Stimulated activated CD4-positive, alpha-beta T cell treated with anti-CD3 and anti-CD28 coated beads, Interleukin-15, amount 100 ng/mL, for 1 hour (primary cell): ENCODE results near the gene RTKN.
"Not testable (repeated sequence)": the region's sequence is repeated elsewhere in the genome, so short reads cannot be mapped to it uniquely, and the experiment has no call there.

Experiments used
- DNase-seq, 2 donors: peaks; one replicate each; pipeline ENCODE4 v3.0.0-alpha.2; 2020; ENCODE audit warnings: low read depth in 1 of 2, low spot score in 1 of 2

RTKN gene

DNA sequence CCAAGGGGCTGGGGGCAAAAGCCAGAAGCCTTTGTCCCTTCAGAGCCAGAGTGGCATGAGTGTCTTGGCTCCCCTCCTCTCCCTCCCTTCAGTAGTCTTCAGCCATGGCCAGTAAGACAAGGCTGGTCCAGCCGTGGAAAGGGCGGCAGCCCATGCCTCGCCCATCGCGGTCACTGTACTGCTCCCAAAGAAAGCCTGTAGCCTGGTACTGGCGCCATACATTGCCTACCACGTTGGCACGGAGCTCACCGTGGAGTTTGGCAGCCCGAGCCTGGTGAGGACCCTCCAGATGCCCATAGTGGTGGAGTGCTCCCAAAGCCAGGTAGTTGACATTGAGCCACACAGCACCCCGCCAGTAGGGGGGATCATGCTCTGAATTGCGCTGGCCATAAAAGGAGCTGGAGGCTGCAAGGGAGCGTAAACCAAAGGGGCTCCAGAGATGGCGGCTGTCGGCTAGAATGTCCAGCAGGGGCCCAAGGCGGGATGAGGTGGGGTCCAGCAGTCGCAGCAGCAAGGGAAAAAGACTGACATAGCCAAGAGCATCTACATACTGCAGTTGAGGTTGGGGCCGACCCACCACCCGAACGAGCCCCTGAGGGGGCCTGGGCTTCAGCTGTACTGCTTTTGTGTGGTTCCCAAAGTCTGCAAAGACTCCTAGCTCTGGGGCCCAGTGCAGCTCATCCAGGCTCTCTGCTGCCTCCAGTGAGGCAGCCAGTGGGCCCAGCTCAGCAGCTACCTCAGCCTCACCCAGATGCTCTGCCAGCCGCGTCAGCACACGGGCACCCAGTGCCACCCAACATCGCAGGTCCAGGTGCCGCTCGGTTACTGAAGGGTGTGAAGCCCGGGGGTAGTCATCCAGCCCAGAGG lies 19.7 kb upstream of the RTKN start:
- no peak for DNase-seq

DNA sequence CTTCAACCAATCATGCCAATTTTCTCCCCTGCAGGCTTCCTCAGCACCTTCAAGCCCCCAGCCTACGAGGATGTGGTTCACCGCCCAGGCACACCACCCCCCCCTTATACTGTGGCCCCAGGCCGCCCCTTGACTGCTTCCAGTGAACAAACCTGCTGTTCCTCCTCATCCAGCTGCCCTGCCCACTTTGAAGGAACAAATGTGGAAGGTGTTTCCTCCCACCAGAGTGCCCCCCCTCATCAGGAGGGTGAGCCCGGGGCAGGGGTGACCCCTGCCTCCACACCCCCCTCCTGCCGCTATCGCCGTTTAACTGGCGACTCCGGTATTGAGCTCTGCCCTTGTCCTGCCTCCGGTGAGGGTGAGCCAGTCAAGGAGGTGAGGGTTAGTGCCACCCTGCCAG lies 18.4 kb upstream of the RTKN start:
- DNase-seq, result not testable (repeated sequence)

DNA sequence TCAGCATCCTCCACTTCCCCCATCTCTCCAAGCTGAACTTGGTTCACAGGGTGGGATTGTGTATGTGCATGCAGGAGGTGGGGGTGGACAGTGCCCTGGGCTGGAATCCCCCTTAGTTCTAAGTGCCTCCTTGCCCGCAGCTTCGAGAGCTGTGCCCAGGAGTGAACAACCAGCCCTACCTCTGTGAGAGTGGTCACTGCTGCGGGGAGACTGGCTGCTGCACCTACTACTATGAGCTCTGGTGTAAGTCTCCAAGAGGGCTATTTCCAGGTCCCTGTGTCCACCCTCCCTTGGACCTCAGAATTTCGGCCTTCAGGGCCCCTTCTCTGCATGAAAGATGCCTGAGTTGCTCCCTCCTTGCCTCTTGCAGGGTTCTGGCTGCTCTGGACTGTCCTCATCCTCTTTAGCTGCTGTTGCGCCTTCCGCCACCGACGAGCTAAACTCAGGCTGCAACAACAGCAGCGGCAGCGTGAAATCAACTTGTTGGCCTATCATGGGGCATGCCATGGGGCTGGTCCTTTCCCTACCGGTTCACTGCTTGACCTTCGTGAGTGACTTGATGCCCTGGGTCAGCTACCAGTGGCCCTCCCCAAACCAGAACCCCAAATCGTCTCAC lies 17.9 kb upstream of the RTKN start:
- not testable (repeated sequence) for DNase-seq

DNA sequence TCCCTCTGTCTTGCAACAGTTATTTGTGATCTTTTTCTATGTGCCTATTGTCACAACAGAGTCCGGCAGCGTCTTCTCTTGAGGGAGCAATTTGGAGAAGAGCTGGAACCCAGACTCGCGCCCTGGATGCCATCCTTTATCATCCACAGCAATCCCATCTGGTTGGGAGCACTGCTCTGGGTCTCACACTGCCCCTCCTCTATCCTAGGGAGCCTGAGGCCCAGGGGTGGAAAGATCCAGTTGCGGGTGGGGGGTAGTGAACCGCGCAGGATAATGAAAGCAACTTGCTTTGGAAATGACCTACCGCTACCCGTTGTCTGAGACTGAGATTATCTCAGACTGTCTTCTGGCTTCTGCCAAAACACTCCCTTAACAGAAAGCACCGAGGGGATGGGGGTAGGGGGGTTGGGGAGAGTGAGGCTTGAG lies 17.2 kb upstream of the RTKN start:
- DNase-seq, result no peak

DNA sequence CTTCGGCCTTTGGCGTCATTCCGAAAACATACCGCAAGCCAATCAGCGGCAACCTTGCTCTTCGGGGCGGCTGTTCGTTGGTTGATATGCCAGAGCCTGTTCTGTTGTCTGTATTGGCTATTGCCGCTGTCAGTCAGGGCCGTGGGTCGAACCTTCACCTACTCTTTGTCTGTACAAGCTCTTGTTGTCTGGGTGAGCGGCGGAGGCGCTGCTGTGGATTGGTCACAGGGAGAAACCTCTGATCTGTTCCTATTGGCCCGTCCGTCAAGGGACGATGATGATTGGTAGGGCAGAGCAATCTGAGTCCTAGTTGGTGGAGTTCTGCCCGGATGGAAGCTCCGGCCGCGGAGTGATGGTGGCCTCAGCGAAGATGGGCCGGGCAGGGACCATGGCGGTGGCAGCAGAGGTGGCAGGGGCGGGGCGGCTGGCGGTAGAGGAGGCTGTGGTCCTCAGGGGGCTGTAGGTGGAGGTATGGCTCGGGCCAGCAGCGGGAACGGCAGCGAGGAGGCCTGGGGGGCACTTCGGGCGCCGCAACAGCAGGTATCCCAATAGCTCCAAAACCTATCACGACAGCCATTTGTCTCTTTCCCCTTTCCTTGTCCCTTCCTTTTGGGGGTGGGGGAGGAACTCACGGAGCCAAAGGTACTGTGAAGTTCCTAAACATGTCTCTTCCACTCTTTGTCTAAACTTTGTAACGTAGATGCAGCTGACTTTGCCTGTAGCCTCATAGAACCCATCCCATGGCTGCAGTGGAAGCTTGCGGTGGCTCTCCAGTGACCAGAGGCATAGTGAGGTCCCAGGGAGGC lies 16.6 kb upstream of the RTKN start, which contains the start of gene WBP1:
WBP1 (plus strand) TSS at position 307 of the 806 bp plus-strand sequence; CDS start at position 472, 165 bp downstream.
- DNase-seq, result peak; percentile 92 to 97

DNA sequence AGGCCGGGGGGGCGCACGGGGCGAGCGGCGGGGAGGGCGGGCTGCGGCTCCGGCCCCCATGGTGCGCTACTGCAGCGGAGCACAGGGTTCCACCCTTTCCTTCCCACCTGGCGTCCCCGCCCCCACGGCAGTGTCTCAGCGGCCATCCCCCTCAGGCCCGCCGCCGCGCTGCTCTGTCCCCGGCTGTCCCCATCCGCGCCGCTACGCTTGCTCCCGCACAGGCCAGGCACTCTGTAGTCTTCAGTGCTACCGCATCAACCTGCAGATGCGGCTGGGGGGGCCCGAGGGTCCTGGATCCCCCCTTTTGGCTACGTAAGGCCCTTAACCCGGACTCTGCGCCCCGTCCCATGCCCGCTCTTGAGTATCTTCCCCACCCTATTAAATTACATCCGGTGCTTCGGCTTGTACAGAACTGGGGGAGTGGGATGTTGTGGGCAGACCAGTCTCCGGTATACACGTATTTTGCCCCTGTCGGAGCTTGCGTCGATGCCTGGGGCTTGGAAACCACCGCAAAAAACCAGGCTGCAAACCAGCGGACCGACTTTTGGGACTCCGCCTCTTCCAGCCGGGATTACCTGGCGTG lies 15.9 kb upstream of the RTKN start:
- DNase-seq, result peak; percentile 64 to 76

DNA sequence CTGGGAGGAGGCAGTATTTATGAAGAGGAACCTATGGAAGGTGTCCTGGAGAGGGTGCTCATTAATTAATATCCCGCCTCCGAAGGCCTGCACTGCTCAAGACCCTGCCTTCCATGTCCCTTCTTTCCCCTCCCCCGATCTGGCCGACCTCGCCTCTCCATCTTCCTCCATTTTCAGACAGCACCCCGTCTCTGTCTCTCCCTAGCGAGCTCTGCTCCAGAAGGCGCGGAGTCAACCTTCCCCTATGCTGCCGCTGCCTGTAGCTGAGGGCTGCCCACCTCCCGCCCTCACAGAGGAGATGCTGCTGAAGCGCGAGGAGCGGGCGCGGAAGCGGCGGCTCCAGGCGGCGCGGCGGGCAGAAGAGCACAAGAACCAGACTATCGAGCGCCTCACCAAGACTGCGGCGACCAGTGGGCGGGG lies 15.4 kb upstream of the RTKN start:
- no peak for DNase-seq

DNA sequence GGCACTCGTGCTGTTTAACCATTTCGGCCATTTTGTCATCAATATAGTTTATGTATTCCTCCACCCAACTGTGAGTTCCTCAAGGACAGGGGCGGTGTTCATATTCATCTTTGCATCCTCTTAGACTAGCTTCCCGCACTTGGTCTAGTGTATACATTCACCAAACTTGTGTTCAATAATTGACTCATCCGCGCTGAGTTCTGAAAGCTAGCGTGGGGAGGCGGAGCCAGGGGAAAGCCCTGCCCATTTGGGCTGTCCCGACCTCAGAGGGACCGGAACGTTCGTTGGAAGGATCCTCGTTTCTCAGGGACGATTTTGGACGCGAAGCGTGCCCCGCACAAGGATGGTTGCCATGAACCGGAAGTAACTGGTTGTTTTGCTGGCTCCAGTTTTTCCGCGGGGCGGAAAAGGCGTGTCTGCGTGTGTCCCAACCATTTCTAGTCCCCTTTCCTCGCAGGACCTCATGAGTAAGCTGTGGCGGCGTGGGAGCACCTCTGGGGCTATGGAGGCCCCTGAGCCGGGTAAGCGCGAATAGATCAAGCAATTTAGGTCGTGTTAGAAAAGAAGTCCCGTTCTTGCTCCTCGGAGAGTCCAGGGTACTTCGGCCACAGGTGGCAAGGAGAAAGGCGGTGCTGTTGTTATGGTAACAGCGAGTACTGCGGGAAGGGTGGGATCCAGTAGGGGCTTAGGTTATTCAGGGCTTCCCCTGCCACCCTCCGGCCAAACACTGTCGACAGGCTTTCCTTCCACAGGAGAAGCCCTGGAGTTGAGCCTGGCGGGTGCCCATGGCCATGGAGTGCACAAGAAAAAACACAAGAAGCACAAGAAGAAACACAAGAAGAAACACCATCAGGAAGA lies 13.1 kb upstream of the RTKN start, which contains the start of gene INO80B:
INO80B (plus strand) TSS at position 434 of the 858 bp plus-strand sequence; CDS start at position 464, 30 bp downstream.
- DNase-seq, result peak; percentile 91 to 96

DNA sequence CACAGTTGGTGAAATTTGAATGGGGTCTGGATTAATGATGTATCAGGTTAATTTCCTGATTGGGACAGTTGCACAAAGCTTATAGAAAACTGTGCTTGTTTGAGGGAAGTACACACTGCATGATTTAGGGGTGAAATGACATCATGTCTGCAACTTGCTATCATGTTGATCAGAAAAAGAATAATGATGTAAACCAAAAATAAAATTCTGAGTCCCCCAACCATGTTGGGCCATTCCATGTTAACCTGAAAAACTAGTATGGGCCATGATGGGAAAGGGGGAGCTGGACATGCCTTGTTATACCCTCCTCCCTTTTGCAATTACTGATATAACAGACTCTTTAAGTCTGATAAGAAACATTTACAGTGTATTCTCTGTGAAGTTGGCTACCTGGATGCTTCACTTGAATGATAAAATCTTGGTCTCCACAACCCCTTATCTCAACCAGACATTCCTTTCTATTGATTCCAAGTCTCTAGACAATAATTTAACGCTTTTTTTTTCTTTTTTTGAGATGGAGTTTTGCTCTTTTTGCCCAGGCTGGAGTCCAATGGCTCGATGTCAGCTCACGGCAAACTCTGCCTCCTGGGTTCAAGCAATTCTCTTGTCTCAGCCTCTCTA lies 8.9 kb upstream of the RTKN start:
- DNase-seq, result no peak

DNA sequence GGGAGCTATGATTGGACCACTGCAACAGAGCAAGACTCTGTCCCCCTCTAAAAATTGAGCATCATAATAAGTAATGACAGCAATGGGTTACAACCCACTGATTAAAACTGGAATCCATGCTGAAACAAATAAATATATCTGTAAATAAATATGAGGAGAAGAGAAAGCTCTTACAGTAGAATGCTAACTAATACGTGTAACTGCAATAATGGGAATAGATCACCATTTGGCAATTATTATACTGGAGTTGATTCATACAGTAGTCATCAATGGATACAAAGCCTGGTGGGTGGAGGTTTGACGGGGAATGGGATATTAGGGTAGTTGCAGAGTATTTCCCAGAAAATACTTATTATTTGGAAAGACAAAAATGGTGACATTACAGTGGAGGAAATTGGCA lies 7.0 kb upstream of the RTKN start:
- no peak for DNase-seq

DNA sequence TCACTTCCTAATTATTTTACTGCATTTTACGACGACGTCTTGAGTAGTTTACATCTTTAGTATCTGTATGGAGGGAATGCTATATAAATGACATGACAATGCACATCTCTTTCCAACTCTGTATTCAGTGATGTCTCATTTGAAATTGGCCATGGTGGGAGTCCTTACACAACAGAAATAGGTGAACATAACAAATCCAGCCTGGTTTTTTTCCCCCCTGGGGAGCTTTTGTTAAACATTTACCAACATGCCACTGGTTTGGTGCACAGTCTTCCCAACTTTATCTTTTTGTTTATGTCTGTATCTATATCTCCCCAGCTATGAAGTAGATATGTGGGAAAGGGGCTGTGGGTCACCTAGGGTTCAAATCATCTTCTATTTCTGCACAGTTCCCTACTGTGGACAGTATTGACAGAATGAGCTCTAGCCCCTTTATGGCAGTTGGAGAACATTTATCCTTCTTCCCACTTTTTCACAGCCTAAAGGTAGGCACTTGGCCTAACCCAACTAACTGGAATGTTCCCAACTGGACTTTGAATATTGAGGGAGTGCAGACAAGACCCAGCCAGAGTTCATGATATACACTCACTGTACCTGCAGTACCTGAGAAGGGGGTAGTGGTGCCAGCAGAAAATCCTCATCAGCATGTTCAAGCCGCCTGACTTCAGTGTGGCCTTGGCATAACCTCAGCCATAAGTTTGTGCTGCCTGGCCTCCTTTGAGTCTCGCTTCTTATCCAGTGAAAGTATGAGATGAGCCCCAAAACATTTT lies 5.7 kb upstream of the RTKN start:
- DNase-seq, result no peak

DNA sequence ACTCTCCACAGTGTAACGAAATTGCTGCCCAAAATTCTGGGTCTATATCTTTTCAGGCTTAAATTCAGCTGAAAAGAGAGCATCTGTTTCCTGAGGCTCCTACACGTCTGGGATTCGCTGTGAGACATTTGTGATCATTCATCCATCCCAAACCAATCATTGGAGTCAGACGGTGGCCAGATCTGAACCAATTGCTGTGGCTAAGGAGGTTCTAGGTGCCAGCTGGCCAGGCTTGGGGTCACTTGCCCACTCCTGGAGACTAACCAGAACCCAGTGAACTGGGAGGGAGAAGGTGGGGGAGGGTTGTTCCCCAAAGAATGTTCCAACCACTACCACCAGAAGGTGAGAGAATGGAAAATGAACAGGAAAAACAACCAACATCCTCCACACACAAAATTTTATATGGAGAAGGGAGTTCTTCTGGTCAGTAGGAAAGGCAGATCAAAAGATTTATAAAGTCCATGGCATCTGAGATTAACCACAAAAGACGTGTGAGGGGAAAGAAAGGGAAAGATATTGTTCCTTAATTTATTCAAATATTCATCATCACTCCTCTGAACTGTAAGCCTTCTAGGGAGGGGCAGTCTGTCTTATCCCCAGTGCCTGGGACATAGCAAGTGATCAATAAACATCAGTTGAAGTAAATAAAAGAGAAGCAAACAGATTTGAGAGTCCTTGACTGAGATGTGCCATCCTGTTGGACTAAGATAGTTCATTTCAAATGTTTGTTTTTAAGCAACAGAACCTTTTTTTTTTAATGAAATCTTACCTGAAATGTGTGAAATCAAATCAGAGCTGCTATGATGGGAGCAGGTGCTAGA lies 3.0 kb upstream of the RTKN start:
- DNase-seq, result no peak

DNA sequence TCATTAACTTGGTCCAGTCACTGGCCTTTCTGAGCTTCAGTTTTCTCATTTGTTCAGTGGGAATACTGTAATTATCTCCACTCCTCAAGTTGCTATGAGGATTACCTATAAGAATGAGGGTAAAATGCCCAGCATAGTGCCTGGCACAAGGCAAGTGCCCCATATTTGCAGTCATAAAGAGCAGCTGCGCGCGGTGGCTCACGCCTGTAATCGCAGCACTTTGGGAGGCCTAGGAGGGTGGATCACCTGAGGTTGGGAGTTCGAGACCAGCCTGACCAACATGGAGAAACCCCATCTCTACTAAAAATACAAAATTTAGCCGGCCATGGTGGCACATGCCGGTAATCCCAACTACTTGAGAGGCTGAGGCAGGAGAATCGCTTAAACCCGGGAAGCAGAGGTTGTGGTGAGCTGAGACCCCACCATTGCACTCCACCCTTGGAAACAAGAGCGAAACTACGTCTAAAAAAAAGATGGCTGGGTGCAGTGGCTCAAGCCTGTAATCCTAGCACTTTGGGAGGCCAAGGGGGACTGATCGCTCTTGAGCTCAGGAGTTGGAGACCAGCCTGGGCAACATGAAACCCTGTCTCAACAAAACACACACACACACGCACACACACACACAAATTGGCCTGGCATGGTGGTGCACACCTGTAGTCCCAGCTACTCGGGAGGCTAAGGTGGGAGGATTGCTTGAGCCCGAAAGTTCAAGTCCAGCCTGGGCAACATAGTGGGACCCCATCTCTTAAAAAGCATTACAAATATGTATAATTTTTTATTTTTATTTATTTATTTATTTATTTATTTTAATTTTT lies 953 bp upstream of the RTKN start:
- DNase-seq, result not testable (repeated sequence)

DNA sequence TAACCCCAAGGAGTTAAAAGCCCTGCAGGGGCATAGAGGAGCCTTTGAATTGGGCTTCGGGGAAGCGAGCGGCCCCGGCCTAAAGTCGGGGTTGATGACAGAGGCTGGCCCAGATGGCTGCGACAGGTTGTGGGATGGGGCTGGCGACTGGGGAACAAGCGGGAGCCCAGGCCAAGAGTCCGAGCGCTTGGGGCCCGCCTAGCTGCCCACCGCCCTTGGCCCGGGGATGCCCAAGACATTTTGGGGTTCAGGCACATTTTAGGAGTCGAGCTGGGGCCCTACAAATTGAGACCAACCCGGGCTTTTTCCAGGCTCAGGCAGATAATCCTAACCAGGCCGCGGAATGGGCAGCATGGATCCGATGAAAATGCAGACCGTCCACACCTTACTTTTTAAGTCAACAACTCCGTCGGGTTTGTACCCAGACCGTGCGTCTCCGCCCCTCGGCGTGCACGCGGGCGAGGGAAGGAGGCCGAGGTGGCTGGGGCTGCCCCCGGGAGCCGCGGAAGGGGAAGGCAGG lies 507 bp downstream of the RTKN start:
- no peak for DNase-seq

DNA sequence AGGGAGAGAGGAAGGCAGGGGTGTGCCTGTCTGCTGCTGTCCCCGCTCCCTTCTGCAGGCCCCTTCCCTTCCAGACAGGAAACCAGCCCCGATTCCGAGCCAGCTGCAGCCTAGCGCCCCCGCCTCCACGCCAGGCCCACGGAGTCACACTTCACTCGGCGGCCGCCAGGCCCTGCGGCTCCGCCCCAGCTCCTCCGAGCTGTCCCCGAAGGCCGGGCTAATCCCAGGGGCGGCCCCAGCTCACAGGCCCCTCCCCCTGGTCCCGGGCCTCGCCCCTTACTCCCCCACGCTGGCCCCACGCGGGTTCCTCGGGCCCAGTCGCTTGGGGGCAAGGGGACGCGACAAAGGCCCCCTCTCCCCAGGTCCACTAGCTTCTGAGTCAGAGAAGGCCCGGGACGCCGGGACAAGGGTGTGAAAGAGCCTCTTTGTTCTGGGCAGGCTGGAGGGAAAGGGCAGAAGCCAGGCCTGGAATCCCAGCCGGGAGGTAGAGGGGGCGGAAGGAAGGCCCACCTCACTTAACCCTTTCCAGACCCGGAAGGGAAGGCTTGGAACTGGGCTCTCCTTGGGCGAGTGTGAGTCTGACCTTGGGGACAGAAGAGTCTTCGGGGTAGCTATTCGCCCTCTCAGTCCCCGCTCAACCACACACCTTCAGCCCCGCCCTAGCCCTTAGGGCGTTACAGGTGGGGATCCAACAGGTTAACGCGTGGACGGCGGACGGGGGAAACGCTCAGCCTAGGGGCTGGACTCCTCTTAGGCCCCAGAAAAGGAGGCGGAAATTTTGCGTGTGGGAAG lies 1.2 kb downstream of the RTKN start:
- DNase-seq, result peak in 1 of 2 donors; percentile 39

DNA sequence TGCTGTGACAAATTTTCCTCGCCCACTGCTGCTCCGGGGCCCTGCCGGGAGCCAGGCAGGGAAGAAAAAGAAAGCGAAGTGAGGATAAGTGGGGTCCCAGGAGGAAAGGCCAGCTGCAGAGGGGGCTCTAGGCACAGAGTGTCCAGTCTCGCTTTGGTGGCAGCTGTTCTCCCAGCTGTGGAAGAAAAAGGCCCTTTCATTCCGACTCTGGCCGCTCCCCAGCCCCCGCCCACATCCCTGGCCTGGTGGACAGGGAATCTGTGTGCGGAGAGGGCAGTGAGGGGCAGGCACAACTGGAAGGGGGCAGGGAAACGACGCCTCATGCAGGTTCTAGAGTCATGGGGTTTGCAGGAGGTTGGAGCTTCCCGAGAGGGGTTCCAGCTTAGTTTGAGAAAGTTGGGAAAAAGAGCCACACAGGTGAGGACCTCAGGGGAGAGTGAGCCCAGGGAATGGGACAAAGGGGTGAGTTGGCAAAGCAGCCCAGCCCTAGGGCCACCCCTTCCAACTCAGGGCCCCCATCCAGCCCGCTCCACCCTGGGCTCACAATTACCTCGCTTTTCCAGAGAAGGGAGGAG lies 1.8 kb downstream of the RTKN start:
- DNase-seq, result no peak
